ENCODE data around the gene DOCK3. TPM values are rescaled to one million over a fixed set of nuclear protein-coding genes. Genes with fewer than 3 reads are reported as not detected.
"Not testable (repeated sequence)": the region's sequence is repeated elsewhere in the genome, so short reads cannot be mapped to it uniquely, and the experiment has no call there.

DOCK3 gene
- total RNA-seq, 1 experiment from 2014 or later = 0.12 TPM

- DNase-seq (ENCODE audit: low spot score) = not testable (repeated sequence)
Measured at GRCh38 chr3:51199296-51199695, 524.6 kb downstream of the DOCK3 start.

- no peak for DNase-seq (ENCODE audit: low spot score)
Measured at GRCh38 chr3:51216291-51216690, 541.6 kb downstream of the DOCK3 start.

- DNase-seq (ENCODE audit: low spot score) = no peak
Measured at GRCh38 chr3:51221959-51222358, 547.2 kb downstream of the DOCK3 start.

- DNase-seq (ENCODE audit: low spot score) = no peak
Measured at GRCh38 chr3:51224283-51224682, 549.6 kb downstream of the DOCK3 start.

GRCh38 chr3:51224843-51225242, 550.1 kb downstream of the DOCK3 start:
- DNase-seq (ENCODE audit: low spot score) = no peak

- DNase-seq (ENCODE audit: low spot score) = no peak
Measured at GRCh38 chr3:51242939-51243338, 568.2 kb downstream of the DOCK3 start.

- no peak for DNase-seq (ENCODE audit: low spot score)
Measured at GRCh38 chr3:51243924-51244323, 569.2 kb downstream of the DOCK3 start.

- no peak for DNase-seq (ENCODE audit: low spot score)
Measured at GRCh38 chr3:51245867-51246266, 571.1 kb downstream of the DOCK3 start.

GRCh38 chr3:51257870-51258269, 583.1 kb downstream of the DOCK3 start:
- no peak for DNase-seq (ENCODE audit: low spot score)

- DNase-seq (ENCODE audit: low spot score) = not testable (repeated sequence)
Measured at GRCh38 chr3:51264166-51264565, 589.4 kb downstream of the DOCK3 start.

GRCh38 chr3:51268132-51268531, 593.4 kb downstream of the DOCK3 start:
- DNase-seq (ENCODE audit: low spot score) = no peak

GRCh38 chr3:51269466-51269865, 594.7 kb downstream of the DOCK3 start:
- no peak for DNase-seq (ENCODE audit: low spot score)

GRCh38 chr3:51270559-51270958, 595.8 kb downstream of the DOCK3 start:
- DNase-seq (ENCODE audit: low spot score) = no peak

GRCh38 chr3:51271172-51271571, 596.4 kb downstream of the DOCK3 start:
- DNase-seq (ENCODE audit: low spot score) = no peak

GRCh38 chr3:51274052-51274451, 599.3 kb downstream of the DOCK3 start:
- DNase-seq (ENCODE audit: low spot score) = no peak

- DNase-seq (ENCODE audit: low spot score) = no peak
Measured at GRCh38 chr3:51275111-51275805, 600.5 kb downstream of the DOCK3 start.

GRCh38 chr3:51276046-51276445, 601.3 kb downstream of the DOCK3 start:
- no peak for DNase-seq (ENCODE audit: low spot score)

GRCh38 chr3:51279448-51279847, 604.7 kb downstream of the DOCK3 start:
- no peak for DNase-seq (ENCODE audit: low spot score)

- no peak for DNase-seq (ENCODE audit: low spot score)
Measured at GRCh38 chr3:51280176-51280575, 605.4 kb downstream of the DOCK3 start.

GRCh38 chr3:51282931-51283330, 608.2 kb downstream of the DOCK3 start:
- no peak for DNase-seq (ENCODE audit: low spot score)

- no peak for DNase-seq (ENCODE audit: low spot score)
Measured at GRCh38 chr3:51283421-51283820, 608.7 kb downstream of the DOCK3 start.

- DNase-seq (ENCODE audit: low spot score) = no peak
Measured at GRCh38 chr3:51295625-51296024, 620.9 kb downstream of the DOCK3 start.

- no peak for DNase-seq (ENCODE audit: low spot score)
Measured at GRCh38 chr3:51297333-51297732, 622.6 kb downstream of the DOCK3 start.

- no peak for DNase-seq (ENCODE audit: low spot score)
Measured at GRCh38 chr3:51304230-51304629, 629.5 kb downstream of the DOCK3 start.

Measured in H4 (cell line).